T-helper 1 cell treated with Interleukin-12 subunit alpha and Interleukin-12 subunit beta and Interleukin-4 antibody, amounts not matched to agents 30 μg/mL and 1 μg/mL, for 36 hours (primary cell): ENCODE results near the gene SEMA4F.

Experiments
- H3K27ac Mint-ChIP-seq: one replicate; pipeline ENCODE4 v1.8.0; 2021; ENCODE audit warnings: mild to moderate bottlenecking, mixed read lengths
- H3K27me3 Mint-ChIP-seq: one replicate; pipeline ENCODE4 v1.8.0; 2021; ENCODE audit warnings: low read depth, mixed read lengths
- H3K36me3 Mint-ChIP-seq: one replicate; pipeline ENCODE4 v1.8.0; 2021; ENCODE audit warnings: low read depth, mixed read lengths
- H3K4me1 Mint-ChIP-seq: one replicate; pipeline ENCODE4 v1.8.0; 2021; ENCODE audit warnings: low read depth, mixed read lengths
- H3K4me3 Mint-ChIP-seq: one replicate; pipeline ENCODE4 v1.8.0; 2021; ENCODE audit warnings: mild to moderate bottlenecking, moderate library complexity, mixed read lengths
- H3K9me3 Mint-ChIP-seq: one replicate; pipeline ENCODE4 v1.8.0; 2021; ENCODE audit warnings: mixed read lengths

Gene SEMA4F

GRCh38 chr2:74707837-74708236 lies 53.8 kb downstream of the SEMA4F start:
- Mint-ChIP-seq H3K4me1 (no peaks in the 10 kb centered on the region), H3K4me3 (no peak overlapping the region), H3K27ac (no peak overlapping the region), H3K9me3 (no peaks in the 10 kb centered on the region), H3K36me3 (no peaks in the 10 kb centered on the region), H3K27me3 (peaks cover 30% of the 10 kb centered on the region)

DNA sequence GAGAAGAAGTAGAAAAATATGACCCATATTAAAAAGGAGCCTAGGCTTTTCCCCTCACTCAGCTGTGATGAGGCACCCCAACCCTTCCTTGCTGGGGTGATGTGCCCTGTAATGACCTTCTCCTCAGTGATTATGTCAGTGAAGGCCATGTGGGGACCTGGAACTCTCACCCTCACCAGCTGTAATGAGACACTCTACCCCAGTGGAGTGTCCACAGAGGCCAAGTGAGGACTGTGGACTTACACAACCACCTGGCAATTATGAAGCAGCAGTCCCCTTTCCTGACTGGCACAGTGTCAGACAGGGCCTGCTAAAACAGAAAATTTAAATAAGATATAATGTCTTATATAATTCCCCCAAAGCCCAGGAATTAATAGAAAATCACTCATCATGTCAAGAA lies 54.2 kb downstream of the SEMA4F start:
- Mint-ChIP-seq H3K4me1 (no peaks in the 10 kb centered on the region), H3K27ac (no peak overlapping the region), H3K36me3 (no peaks in the 10 kb centered on the region), H3K9me3 (no peaks in the 10 kb centered on the region), H3K4me3 (no peak overlapping the region), H3K27me3 (peaks cover 34% of the 10 kb centered on the region)

DNA sequence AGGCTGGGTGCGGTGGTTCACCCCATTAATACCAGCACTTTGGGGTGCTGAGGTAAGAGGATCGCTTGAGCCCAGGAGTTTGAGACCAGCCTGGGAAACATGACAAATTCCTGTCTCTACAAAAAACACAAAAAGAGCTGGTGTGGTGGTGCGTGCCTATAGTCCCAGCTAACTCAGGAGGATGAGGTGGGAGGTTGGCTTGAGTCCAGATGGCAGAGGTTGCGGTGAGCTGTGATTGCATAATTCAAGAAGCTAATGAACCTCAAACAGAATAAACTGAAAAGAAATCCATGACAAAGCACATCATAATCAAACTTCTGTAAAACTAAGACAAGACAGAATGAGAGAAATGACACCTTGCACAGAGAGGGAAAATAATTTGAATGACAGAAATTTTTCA lies 54.8 kb downstream of the SEMA4F start:
- peaks cover 36% of the 10 kb centered on the region for H3K27me3 Mint-ChIP-seq
- H3K4me3 Mint-ChIP-seq = no peak overlapping the region
- no peaks in the 10 kb centered on the region for H3K4me1 Mint-ChIP-seq
- no peaks in the 10 kb centered on the region for H3K36me3 Mint-ChIP-seq
- no peak overlapping the region for H3K27ac Mint-ChIP-seq
- no peaks in the 10 kb centered on the region for H3K9me3 Mint-ChIP-seq

DNA sequence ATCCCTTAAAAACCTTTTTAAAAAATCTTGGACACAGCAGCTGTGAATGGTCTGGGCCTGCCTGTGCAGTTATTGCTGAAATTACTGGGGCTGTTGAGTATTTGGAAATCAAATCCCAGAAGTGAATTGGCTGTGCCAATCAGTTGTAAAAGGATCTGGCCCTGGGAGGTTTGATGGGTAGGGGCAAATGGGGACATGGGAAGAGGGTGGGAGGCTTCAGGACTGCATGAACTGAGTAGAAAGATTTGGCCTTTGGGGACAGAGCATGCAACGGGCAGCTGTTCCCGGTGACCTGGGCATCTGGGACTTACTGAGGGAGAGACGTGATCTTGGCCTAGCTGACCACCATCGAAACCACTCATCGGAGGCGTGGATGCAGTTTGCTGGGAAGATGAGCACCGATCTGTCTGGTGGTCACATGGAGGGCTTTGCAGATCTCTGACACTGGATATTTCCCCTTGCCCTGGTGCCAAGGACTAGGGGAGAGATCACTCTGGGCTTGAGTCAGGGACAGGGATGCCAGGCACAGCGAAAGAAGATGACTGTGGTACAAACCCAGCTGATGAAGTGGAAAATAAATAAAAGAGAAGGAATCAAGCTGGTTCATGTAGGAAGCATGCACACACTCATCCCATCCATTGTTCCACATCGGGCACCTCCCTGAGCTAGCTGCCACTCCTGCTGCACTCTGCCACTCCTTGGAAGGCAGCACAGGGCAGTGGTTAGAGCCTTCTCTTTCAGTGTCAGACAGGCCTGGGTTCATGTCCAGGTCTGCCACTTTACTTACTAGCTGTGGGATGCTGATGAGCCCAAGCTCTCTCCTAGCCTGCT lies 58.4 kb downstream of the SEMA4F start:
- H3K9me3 Mint-ChIP-seq = no peaks in the 10 kb centered on the region
- peaks cover 8% of the 10 kb centered on the region for H3K4me1 Mint-ChIP-seq
- no peak overlapping the region for H3K27ac Mint-ChIP-seq
- H3K27me3 Mint-ChIP-seq = peaks cover 39% of the 10 kb centered on the region
- no peaks in the 10 kb centered on the region for H3K36me3 Mint-ChIP-seq
- H3K4me3 Mint-ChIP-seq = no peak overlapping the region

GRCh38 chr2:74714691-74715080 lies 60.6 kb downstream of the SEMA4F start:
- Mint-ChIP-seq H3K36me3 (no peaks in the 10 kb centered on the region), H3K4me3 (peak overlapping the region; percentile 86), H3K4me1 (peaks cover 8% of the 10 kb centered on the region), H3K9me3 (no peaks in the 10 kb centered on the region), H3K27ac (no peak overlapping the region), H3K27me3 (peaks cover 32% of the 10 kb centered on the region)

DNA sequence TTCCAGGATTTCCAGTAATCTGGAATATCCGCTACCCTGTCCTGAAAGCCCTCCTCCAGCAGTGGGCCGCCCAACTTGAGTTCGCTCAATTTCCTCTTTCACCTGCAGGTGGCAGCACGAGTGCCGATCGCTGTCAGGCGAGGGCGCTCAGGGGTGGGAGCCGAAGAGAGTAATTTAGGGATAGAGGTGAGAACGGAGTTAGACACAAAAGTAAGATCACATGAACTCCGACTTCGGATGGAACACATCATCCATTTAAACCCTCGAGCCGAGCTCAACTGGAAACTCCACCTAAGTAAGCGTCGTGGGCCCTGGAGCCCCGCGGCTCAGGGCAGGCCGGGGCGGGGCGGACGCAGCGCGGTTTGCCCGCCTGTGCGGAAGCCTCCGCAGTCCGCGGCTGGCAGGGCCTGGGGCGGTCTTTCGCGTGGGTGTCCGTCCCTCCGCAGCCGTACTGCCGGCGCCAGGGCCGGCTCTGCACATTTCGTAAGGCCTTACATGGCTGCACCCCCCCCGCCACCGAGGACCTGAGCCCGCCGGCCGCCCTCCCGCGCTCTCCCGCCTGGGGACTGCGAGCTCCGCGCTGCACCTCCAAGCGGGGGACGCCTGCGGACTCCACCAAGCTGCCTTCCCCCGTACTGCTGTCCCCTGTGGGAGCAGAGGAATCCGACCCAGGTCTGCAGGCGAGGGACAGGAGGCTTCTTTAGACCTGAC lies 61.2 kb downstream of the SEMA4F start:
- H3K9me3 Mint-ChIP-seq = no peaks in the 10 kb centered on the region
- H3K4me1 Mint-ChIP-seq = peaks cover 8% of the 10 kb centered on the region
- peaks cover 32% of the 10 kb centered on the region for H3K27me3 Mint-ChIP-seq
- no peaks in the 10 kb centered on the region for H3K36me3 Mint-ChIP-seq
- peak overlapping the region; percentile 86 for H3K4me3 Mint-ChIP-seq
- no peak overlapping the region for H3K27ac Mint-ChIP-seq

DNA sequence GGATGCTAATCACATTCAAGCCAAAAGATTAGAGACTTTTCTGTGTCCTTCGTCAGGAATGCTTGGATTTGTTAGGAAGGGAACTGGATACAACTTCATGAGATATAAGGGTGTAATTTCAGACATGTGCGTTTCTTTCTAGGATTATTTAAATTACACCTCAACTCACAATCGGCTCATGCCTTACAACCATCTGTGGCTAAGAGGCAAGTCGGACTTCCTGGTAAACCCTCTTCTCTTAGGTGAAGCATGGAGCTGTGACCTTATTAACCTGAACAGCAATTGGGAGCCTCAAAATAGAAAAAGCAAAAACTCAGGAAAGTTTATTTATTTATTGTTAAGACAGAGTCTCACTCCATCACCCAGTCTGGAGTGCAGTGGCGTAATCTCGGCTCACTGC lies 61.8 kb downstream of the SEMA4F start:
- Mint-ChIP-seq H3K9me3 (no peaks in the 10 kb centered on the region), H3K27me3 (peaks cover 32% of the 10 kb centered on the region), H3K36me3 (no peaks in the 10 kb centered on the region), H3K4me3 (peak overlapping the region; percentile 76), H3K27ac (no peak overlapping the region), H3K4me1 (peaks cover 8% of the 10 kb centered on the region)

- no peaks in the 10 kb centered on the region for H3K9me3 Mint-ChIP-seq
- no peak overlapping the region for H3K4me3 Mint-ChIP-seq
- peaks cover 20% of the 10 kb centered on the region for H3K27me3 Mint-ChIP-seq
- H3K36me3 Mint-ChIP-seq = no peaks in the 10 kb centered on the region
- no peak overlapping the region for H3K27ac Mint-ChIP-seq
- H3K4me1 Mint-ChIP-seq = peaks cover 8% of the 10 kb centered on the region
Observed at GRCh38 chr2:74719066-74719465, 65.0 kb downstream of the SEMA4F start.

DNA sequence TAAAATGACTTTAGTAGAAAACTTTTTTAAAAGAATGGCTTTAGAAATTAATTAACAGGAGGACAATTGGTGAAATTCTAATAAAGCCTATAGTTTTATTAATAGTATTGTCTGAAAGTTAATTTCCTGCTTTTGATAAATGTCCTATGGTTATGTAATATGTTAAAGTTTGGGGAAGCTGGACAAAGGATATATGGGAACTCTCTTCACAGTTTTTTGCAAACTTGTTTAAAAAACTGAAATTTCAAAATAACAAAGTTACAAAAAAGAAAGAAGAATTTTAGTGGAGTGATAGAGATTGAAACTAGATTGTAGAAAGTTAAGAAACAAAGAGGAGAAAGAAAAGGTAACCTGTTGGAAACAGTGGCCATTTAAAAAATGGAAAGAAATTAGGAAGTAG lies 67.3 kb downstream of the SEMA4F start:
- peaks cover 10% of the 10 kb centered on the region for H3K27me3 Mint-ChIP-seq

GRCh38 chr2:74724496-74724895 lies 70.4 kb downstream of the SEMA4F start:
- Mint-ChIP-seq H3K9me3 (no peaks in the 10 kb centered on the region), H3K27me3 (peaks cover 27% of the 10 kb centered on the region), H3K4me3 (no peak overlapping the region), H3K4me1 (no peaks in the 10 kb centered on the region), H3K36me3 (no peaks in the 10 kb centered on the region), H3K27ac (no peak overlapping the region)

More for the DNA sequence above, 67.3 kb downstream of the SEMA4F start:
- H3K36me3 Mint-ChIP-seq = no peaks in the 10 kb centered on the region
- no peaks in the 10 kb centered on the region for H3K4me1 Mint-ChIP-seq
- no peak overlapping the region for H3K27ac Mint-ChIP-seq
- H3K9me3 Mint-ChIP-seq = no peaks in the 10 kb centered on the region
- no peak overlapping the region for H3K4me3 Mint-ChIP-seq

DNA sequence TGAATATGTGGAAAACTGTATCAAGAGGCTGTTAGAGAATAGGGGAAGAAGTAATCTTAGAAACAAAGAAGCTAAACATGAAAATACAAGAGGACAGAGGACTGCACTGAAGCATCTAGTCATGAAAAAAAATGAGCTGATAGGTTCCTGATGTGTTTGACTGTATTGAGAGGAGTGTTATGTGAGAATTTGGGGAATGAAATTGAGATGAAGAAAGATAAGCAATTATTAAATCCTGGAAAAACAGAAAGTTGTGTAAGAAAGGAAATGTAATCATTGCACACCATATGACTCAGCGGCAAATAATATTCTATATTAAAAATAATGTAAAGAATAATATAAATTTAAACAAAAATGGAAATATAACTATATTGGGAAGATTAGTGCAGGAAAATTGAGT lies 71.2 kb downstream of the SEMA4F start:
- H3K27me3 Mint-ChIP-seq = peaks cover 28% of the 10 kb centered on the region
- no peak overlapping the region for H3K4me3 Mint-ChIP-seq
- H3K36me3 Mint-ChIP-seq = no peaks in the 10 kb centered on the region

GRCh38 chr2:74728842-74729241 lies 74.8 kb downstream of the SEMA4F start:
- H3K27ac Mint-ChIP-seq = no peak overlapping the region
- no peaks in the 10 kb centered on the region for H3K4me1 Mint-ChIP-seq
- peaks cover 29% of the 10 kb centered on the region for H3K27me3 Mint-ChIP-seq
- no peaks in the 10 kb centered on the region for H3K36me3 Mint-ChIP-seq
- no peaks in the 10 kb centered on the region for H3K9me3 Mint-ChIP-seq
- H3K4me3 Mint-ChIP-seq = no peak overlapping the region

More for the DNA sequence above, 71.2 kb downstream of the SEMA4F start:
- Mint-ChIP-seq H3K4me1 (no peaks in the 10 kb centered on the region), H3K9me3 (no peaks in the 10 kb centered on the region), H3K27ac (no peak overlapping the region)

DNA sequence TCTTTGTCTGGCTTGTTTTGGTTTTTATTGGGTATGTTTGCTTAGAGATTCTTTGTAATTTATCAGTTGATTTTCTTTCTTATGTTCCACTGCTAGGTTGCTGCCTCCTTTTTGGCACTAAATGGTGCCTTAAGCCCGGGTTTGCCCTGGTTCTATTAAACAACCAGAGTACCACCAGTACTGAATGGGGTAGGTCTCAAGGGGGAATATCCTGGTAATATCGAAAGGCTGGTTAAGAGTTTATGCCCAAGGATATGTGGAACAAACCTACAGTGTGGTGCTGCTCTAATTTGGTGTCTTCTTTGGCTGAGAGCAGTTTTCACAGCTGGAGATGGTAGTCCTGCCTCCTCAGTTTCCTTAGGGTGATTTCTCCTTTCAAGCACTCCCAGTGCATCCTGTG lies 76.5 kb downstream of the SEMA4F start:
- H3K36me3 Mint-ChIP-seq = no peaks in the 10 kb centered on the region
- no peak overlapping the region for H3K27ac Mint-ChIP-seq
- H3K4me1 Mint-ChIP-seq = peaks cover 1% of the 10 kb centered on the region
- H3K9me3 Mint-ChIP-seq = no peaks in the 10 kb centered on the region
- H3K27me3 Mint-ChIP-seq = peaks cover 29% of the 10 kb centered on the region
- no peak overlapping the region for H3K4me3 Mint-ChIP-seq
